Islet of Langerhans (tissue), 1 donor: ENCODE measurements around the gene NFIA.

Experiments
- FAIRE-seq: peaks from one replicate; lab custom pipeline; 2011; peaks lifted over from hg19 to GRCh38; lab: Jason Lieb, UNC

NFIA gene

DNA sequence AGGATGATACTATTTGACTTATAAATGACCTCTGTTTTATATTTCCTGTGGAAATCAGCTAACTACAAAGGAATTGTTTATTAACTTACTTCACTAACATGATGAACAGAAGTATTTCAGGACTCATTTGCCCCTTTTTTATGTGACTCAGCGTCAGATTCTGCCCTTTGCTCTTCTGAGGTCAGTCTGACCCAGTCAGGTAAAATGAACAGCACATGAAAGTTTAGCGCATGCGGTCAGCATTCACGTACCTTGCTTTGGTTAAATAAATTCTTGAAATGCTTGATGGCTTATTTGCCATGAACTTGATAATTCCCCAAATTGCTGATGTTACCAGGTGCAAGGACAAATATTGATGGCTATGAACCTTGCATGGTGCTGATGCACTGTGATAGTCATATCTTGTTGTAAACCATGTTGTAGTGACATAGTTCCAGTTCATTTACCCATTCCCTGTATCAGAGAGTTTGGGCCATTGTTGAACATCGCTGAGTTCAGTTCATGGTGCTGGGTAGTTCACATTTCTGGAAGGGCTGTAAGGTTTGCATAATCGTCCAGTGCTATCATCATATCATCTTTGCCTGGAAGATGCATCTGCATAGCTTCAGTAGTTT, 133.4 kb downstream of the NFIA start:
- FAIRE-seq, result no peak

DNA sequence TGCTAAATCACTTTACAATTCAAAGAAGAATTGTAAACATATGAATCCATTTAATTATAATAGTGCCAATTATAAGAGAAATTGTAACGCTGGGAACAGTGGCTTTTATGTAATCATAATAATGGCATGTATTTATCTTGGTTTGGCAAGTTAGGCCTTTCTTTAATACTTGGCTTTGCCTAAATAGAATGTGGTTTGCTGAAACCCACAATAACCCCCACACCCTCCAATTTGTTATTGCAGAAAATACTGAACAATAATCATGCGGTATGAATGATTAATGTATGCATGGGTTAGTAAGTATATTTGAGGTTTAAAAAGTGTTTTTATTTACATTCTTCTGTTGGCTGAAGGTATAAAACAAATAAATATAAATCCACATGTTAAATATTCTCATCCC, 138.2 kb downstream of the NFIA start:
- no peak for FAIRE-seq

DNA sequence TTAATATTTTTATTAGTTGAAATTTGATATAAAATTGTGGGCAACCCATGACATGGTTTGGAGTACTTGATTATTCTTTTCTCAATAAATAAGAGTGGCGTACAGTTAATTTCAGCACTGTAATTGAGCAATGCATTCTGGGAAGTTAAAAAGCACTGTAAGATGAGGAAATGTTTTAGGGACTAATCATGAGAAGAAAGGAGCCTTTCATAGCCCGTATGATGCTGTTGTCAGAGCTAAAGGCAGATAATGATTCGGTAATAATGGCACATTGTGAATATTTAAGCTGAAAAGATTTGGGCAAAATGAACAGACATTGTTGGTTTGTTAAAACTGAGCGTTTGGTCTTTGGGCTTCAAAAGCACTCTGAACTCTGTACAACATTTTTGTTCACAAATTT, 139.3 kb downstream of the NFIA start:
- FAIRE-seq, result peak; percentile 98

DNA sequence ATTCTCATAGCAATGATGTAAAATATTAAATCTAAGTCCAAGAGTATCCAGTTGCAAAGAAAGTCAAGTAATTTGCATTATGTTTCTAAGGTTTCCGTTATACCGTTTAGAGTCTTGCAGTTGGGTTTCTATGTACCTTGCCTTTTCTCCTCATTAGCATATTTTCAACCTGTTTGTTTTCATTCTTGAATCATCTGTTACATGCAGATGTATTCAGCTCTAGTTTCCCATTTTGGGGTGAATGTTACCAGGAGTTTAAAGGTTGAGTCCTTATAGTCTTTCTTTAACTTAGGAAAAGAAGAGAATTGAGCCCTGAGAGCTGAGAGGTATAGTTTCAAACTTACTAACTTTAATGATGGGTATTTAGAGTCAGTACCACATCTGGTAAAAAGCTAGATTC, 139.9 kb downstream of the NFIA start:
- no peak for FAIRE-seq

DNA sequence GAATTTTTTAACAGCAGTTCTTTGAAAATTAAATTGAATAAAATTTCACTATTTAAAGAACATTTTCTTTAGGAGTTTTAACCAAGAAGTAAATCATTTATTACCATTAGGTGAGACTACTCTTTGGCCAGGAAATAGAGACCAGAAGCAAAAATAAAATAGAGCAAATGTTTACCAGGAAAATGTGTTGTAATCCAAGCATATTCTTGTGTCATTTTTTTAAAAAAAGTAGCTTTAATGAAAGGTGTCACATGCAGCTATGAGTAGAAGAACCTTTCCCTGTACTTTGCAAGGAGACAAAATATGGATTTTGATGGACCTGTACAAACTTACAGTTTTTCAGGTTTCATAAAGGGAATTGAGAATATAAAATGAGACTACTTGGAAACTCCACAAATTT, 140.8 kb downstream of the NFIA start:
- peak; percentile 89 for FAIRE-seq

DNA sequence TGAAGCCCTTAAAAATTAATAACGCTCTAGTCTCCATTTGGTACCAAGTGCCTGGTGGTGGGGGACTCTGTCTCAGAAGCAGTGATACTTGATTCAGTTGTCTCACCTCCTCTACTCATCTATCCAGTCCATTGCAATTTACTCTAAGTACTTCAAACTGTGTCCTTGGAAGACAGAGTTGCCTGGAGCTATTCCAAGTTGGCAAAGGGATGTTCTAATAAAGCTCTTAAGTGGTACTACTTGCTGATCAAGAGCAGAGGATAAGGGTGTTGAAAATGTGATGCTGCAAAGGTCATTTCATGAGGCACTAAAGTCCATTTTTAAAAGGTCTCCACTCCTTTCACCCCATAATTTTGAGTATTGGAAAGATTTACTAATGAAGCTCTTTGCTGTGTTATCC, 142.2 kb downstream of the NFIA start:
- no peak for FAIRE-seq

DNA sequence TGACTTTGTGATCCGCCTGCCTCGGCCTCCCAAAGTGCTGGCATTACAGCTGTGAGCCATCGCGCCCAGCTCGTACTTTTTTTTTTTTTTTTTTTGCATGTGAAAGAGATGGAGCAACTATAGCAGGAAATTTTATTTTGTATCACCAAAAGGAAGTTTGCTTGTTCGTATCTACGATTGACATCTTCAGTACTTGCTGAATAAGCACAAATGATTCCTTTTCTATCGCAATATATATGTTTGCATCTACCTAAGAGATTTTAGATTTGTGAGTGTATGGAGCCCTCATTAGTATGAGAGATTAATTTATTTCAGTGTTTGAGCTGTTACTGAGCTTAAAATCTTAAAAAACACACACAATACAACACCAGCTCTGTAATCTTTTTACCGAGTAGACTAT, 143.1 kb downstream of the NFIA start:
- no peak for FAIRE-seq

DNA sequence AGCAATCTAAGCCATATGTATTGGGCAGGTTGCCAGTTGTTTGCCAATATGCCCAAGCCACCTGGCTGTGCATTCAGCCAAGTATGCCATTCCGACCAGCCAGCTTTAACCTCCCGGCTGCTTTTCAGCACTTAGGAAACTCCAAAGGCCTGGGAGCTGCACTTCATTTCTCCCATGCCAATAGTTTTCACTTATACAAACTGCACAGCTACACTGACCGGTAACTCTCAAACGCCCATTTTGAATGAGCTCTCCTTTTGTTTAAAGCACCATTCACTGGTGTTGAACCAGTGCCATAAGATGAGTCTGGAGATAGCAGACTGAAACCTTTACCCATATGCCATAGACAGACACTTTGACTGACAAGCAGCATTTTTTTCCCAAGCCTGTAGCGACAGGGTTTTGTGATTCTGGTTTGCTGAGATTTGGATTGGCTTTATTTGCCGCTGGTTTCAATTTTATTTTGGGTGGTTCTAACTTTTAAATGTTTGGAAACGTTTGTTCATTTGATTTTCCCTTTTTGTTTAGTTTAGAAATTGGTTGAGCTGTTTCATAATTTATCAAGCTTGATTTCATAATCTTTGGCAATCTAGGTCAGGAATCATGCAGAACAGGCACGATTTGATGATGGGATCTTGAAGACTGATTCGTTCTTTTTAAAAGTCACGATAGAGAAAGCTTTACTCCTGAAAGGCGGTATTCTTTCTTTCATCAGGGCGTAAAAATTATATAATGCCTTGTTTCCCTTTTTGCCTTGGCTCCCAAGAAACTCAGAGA, 144.6 kb downstream of the NFIA start:
- no peak for FAIRE-seq

DNA sequence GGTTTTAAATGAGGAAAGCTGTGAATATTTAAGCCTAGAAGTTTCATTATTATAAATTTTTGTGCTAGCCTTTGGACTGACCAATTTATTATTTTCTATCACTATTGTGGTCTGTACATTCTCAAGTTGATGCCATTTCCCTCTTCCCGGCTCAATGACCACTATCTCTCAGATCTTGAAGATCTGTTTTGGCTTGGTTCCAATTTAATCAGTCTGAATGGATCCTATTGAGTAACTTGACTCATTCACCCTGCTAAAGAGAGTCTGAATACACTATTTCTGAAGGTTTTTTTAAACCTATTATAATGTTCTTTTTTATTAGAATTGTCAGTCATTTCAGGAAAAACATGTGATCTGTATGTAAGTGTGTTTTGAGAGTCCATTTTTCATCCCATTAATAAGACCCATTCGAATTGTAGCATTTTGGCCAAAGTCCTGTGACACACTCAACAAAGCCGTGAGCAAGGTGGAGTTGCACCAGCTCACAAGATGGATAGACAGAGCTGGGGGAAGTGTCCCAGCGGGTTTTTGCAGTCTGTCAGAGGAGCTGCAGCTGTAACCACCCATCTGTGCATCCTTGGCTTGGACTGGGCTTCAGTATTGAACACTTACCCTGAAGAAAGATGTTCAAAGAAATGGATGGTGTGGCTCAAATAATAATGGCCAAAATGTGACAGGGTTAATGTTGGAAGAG, 145.6 kb downstream of the NFIA start:
- no peak for FAIRE-seq

DNA sequence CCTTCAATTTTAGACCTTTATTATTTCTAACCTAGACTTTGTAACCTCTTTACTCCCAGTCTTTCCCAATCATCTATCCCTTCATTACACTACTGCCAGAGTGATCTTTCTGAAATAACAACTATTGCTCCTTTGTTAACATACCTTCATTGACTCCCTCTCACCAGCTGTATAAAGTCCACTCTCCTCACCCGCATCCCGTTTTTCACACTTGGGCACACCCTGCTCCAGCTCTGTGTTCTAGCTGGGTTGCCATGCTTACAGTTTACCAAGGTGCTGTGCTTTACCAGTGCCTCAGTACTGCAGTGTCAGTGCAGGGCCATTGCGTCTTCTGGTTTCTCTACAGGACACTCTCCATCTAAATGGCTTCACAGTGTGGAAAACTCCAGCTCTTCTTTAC, 148.2 kb downstream of the NFIA start:
- no peak for FAIRE-seq

DNA sequence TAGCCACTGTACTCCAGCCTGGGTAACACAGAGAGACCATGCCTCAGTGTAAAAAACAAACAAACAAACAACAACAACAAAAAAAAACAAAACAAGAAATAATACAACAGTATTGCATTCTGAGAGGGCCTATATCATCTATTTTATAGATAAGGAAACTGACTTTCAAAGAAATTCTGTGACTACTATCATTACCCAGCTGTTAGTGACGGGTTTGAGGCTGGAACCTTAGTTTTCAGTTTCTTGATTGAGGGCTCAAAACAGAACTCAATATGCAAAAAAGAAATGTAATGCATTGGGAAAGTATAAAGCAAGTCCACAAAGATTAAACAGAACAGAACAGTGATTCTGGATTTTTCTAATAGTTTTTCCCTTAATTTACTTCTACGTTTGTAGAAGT, 149.4 kb downstream of the NFIA start:
- FAIRE-seq, result no peak

DNA sequence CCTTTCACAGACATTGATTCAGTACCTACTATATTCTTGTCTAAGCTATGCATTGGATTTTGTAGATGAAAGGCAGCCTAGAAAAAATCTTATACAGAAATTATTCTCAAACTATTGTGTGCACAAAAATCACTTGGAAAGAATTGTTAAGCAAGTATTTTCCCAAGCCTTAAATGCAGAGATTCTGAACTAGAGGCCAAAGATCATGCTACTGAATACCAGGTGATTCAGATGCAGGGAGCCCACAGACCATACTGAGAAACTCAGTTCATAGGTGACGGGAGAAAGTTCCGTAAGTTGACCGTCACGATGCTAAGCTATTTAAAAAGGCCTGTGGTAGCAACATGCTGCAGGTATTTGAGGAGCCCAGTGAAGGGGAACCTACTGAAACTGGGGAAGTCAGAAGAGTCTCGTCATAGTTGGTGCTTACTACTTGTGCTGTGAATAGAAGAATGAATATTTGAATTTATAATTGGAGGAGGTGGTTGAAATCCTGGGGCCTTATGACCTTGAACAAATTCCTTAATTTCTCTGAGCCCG, 150.8 kb downstream of the NFIA start:
- FAIRE-seq, result no peak

DNA sequence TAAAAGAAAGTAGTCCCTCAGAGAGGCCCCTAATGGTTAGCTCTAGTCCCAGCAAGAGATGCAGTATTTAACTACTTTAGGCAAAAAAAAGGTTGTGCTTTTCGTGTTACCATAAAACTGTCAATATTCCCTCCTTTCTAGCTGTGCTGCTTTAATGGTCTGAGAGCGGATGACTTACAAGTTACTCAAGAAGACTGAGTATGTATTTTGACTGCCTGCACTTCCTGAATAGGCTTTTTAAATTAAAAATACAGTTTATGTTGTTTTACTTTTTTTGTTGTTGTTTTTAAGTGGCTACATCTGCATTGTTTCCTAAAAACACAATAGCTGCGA, 152.2 kb downstream of the NFIA start:
- no peak for FAIRE-seq

DNA sequence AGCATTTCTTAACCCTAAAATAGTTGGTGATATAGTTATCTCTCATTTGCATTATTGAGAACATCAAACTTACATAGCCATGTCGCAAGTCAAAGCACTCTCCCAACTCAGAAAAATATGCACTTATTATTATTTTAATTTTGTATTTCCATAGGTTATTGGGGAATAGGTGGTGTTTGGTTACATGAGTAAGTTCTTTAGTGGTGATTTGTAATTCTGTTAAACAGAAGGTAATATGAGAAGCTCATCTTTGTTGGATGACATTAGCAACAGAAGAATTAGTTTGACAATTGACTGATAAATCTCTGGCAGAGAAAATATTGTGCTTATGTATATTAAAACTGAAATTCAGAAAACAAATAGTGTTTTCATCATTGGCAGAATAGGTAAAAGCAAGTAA, 154.8 kb downstream of the NFIA start:
- FAIRE-seq, result peak; percentile 17

DNA sequence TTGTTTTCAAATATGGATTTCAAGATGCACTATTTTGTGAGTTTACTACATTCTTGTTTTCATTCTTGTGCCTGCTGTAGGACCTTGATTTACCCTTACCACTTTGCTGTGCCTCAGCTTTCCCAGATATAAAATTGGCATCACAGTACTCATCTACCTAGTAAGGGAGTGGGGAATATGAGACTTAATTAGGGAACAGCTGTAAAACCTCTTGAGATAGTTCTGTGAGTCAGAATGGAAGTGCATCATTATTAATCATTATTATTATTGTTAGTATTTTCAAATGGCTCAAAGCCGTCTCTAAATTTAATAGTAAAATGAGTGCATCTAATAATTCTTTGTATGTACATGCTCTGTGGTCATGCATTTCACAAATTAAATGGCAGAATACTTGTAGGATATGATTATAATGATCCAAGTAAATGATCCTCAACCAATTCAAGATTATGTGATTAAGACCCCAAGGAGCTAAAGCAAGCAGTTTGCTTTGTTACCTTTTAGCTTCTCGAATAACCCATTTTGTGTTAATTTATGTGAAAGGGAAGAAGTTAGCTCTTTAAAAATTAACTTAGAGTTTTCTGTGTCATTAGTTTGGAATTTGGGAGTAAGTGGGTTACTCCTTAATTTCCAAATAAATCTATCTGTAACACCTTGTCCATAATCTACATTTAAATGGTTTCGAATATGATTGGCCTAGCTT, 155.4 kb downstream of the NFIA start:
- no peak for FAIRE-seq

DNA sequence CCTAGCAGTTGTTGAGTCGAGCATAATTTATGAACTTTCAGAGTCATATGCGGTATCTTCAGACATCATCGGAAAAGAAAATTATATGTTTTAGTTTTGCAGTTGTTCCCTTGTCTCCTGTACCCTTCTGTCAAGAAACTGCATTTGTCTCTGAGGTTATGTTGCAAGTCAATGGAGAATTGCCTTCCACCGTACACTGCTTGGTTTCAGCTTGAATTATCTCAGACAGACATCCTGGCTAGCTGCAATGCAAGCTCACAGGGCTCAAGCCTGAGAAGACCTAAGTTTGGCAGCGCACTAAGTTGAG, 156.0 kb downstream of the NFIA start:
- FAIRE-seq, result peak; percentile 21

DNA sequence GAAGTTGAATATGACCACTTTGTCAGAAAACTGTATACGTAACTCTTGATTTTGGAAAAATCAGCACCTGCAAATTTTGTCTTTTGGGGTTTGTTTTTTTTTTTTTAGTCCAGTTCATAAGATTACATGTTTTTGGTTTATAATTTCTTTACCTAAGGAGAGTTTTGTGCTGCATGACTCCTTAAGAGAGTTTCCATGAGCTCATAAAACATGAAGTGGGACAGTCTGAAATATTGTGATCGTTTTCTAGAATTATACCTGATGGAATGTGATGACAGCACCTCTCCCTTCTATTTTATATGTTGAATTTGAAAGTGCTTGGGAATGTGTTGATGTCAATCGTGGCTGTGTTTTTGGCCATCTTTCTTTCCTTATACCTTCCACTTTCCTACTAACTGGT, 158.5 kb downstream of the NFIA start:
- FAIRE-seq, result no peak

DNA sequence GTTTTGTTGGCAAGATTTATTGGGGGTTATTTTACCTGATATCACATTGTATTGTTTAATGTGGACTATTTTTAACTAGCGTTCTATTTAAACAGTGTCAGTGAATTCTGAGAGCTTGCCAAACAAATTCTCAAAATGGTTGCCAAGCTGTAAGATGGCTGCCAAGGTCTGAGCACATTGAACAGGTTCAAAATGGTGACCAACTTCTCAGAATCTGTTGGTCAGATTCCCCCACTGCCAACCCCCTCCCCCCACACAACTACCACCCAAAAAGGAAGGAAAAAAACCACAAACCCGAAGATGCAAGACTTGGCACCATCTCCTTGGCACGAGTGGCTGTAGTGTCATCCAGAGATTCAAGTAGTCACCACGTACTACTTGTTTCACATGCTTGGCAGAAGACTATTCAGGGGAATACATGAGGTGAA, 159.1 kb downstream of the NFIA start:
- FAIRE-seq, result no peak

DNA sequence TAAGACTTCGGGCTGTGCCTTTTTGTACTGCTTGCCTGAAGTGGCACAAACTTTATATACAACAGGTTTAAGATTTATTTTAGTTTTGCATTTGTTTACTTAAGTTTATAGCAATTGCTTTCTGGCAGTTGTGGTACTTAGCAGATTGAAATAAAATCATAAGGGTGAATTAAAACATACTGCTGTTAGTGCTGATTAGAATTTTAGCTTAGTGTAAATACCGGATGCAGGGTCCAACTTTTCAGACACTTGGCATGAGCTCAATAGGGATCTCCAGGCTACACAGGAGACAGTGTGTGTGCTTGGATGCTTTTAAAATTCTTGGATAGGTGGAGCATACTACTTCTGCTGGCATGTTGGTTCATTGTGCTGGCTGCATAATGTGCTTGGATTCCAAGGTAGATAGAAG, 159.6 kb downstream of the NFIA start:
- FAIRE-seq, result no peak

DNA sequence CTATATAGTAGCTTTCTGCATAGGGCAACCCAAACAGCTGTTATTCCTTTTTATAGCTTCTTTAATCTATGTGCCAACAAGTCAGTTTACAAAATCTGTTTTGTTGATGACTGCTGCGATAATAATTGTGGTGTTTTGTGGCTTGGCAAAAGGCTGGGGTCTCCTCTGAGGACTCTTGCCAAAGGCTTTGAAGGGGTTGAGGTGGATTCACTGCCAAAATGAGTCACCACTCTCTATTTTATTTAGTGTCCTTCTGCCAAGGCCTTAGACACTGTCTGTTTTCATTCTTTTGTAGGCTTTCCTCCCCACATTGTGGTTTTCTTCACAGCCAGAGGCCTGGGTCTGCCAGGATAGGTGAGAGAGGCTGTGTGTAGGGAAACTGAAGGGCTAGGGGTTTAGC, 161.8 kb downstream of the NFIA start:
- no peak for FAIRE-seq

DNA sequence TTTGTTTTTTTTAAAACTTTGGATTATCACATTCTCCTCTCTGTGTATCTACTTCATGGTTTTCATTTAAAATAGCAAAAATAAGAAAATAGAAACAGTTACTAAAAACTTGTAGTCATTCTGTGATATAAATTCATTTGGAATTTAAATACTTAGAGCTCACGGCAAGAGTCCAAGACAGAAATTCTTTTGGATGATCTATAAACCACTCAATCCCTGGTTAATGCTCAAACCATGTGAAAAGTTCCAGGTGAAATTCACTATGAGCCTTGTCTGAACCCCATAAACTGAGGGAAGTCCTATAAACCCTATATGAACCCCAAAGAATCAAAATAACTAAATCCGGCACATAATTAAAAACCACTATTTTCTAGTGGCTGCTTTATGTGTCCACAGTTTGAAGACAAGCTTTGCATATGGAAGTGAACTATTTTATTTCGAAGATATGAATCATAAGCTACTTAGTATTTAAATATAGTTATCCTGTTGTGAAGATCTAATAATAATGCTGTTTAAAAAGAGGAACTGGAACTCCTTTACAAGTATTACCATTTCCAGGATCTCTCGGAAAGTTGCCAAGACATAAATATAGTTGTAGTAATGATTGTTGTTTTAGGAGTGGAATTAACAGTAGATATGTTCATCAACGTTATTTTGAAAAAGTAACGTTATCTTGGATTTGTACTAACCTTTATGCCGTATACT, 163.5 kb downstream of the NFIA start:
- FAIRE-seq, result no peak

DNA sequence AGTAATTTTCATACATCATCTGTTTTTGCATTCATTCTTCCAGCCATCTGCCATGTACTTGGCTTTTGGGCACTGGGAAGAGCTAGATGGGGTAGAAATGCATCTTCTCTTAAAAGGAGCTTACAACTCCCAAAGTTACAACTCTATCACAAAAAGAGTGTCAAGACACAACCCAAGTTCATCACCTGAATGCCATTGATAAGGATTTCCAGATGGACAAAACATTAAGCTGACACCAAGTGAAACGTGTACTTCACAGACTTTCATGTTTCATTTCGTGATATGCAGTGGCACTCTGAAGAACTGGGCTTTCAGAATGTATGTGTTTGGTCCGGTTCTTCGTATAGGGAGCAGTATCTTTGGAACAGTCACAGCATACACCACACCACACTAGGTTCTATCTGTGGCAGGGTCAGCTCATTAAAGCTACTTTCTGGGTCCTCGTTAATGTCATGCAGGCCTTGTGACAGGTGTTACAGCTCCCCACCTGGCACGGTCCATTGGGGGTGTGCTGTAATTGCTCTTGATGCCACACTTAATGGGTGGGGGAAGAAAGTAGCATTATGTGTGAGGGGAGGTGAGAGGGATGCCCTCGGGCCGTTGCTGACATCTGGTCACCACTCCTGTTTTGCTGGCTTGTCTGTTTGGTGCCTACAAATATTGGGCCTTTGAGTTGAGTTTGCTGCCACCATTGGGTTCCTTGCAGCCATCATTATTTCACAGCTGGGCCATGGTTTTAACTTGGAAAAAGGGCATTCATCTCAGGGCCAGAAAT, 164.9 kb downstream of the NFIA start:
- no peak for FAIRE-seq
